ENCODE measurements around the gene CDK8. TPM values are rescaled to one million over a fixed set of nuclear protein-coding genes. Genes with fewer than 3 reads are reported as not detected.

CDK8 gene
- total RNA-seq, 4 donors from 2014 or later = 6.7 to 17.9 (median 15.4) TPM

DNA sequence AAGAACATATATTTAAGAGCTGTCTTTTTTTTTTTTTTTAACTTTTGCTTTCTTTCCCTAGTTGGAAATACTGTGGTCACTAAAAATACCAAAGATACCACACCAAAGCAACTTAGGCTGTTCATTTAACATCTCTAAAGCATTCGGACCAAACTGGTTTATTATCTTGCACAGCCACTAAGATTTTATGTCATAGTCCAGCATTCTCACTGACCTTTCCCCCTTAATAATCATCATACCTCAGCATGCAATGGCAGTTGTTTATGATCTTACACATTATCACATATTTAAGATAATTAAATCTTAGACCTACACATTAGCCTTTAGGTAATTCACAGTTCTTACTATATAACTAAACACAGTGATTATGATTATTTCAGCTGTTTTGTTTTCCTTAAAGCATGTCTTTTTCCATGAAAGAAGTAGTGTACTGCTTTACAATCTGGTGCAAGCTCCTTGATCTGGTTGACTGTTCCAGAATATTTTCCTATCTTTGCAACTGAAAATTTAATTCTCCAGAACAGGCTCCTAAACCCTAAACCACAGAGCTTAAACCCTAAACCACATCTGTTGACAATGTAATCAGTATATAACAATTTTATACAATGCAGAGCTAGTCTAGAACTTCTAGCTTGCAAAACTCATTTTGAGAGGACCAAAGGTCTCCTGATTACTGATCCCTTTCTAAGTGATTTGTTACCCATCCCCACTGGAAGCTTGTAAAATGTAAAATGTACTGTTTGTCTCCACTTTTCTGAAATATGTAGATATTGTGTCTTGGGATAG is 74.2 kb downstream of the CDK8 start:
- no peak for TF ChIP-seq POLR2A (IDR thresholded peaks at IDR 0.05)
- TF ChIP-seq, protein P1, sequence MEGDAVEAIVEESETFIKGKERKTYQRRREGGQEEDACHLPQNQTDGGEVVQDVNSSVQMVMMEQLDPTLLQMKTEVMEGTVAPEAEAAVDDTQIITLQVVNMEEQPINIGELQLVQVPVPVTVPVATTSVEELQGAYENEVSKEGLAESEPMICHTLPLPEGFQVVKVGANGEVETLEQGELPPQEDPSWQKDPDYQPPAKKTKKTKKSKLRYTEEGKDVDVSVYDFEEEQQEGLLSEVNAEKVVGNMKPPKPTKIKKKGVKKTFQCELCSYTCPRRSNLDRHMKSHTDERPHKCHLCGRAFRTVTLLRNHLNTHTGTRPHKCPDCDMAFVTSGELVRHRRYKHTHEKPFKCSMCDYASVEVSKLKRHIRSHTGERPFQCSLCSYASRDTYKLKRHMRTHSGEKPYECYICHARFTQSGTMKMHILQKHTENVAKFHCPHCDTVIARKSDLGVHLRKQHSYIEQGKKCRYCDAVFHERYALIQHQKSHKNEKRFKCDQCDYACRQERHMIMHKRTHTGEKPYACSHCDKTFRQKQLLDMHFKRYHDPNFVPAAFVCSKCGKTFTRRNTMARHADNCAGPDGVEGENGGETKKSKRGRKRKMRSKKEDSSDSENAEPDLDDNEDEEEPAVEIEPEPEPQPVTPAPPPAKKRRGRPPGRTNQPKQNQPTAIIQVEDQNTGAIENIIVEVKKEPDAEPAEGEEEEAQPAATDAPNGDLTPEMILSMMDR (IDR thresholded peaks at IDR 0.05) = no peak
- H3K36me3 ChIP-seq = no peaks in the 10 kb centered on the region
- no peak overlapping the region for H3K27ac ChIP-seq
- H3K9me3 ChIP-seq = no peaks in the 10 kb centered on the region
- intact Hi-C loops (cut with DNase I; ENCODE audit: low total_unique reads) = no loop called here
- H3K4me3 ChIP-seq = no peak overlapping the region
- no peaks in the 10 kb centered on the region for H3K4me1 ChIP-seq
- no peak for DNase-seq
- no peaks in the 10 kb centered on the region for H3K27me3 ChIP-seq

GRCh38 chr13:26335158-26335557 is 81.2 kb downstream of the CDK8 start:
- Histone ChIP-seq H3K27me3 (no peaks in the 10 kb centered on the region), H3K36me3 (no peaks in the 10 kb centered on the region), H3K4me1 (no peaks in the 10 kb centered on the region), H3K9me3 (no peaks in the 10 kb centered on the region), H3K27ac (no peak overlapping the region), H3K4me3 (no peak overlapping the region)
- intact Hi-C loops (cut with DNase I; ENCODE audit: low total_unique reads) = no loop called here
- TF ChIP-seq, protein P1 (IDR thresholded peaks at IDR 0.05) = no peak
- no peak for TF ChIP-seq POLR2A (IDR thresholded peaks at IDR 0.05)
- DNase-seq = no peak

DNA sequence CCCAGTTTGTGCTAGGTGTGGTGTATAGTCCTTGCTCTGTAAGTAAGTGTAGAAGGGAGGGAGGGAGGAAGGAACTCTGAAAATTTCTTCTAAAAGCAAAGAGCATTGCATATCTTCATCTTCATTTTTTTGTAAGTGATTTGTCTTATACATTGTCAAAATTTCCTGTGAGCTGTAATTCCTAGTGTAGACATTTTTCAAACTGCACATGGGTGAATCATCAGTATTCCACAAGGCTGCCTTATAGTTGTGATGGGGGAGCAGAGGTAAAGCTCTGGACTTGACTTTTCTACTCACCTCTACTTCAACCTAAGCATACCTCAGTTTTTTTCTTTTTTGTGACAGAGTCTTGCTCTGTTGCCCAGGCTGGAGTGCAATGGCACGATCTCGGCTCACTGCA is 86.9 kb downstream of the CDK8 start:
- no peaks in the 10 kb centered on the region for H3K4me1 ChIP-seq
- intact Hi-C loops (cut with DNase I; ENCODE audit: low total_unique reads) = no loop called here
- no peaks in the 10 kb centered on the region for H3K36me3 ChIP-seq
- TF ChIP-seq, protein P1 (IDR thresholded peaks at IDR 0.05) = no peak
- H3K4me3 ChIP-seq = no peak overlapping the region
- no peak overlapping the region for H3K27ac ChIP-seq
- no peaks in the 10 kb centered on the region for H3K9me3 ChIP-seq
- no peak for DNase-seq
- H3K27me3 ChIP-seq = no peaks in the 10 kb centered on the region

- intact Hi-C loops (cut with DNase I; ENCODE audit: low total_unique reads) = no loop called here
- no peak for DNase-seq
- TF ChIP-seq, protein P1 (IDR thresholded peaks at IDR 0.05) = no peak
- no peak for TF ChIP-seq POLR2A (IDR thresholded peaks at IDR 0.05)
- no peak overlapping the region for H3K4me3 ChIP-seq
- H3K9me3 ChIP-seq = no peaks in the 10 kb centered on the region
- H3K27ac ChIP-seq = no peak overlapping the region
- no peaks in the 10 kb centered on the region for H3K36me3 ChIP-seq
- H3K4me1 ChIP-seq = no peaks in the 10 kb centered on the region
- H3K27me3 ChIP-seq = no peaks in the 10 kb centered on the region
Measured at GRCh38 chr13:26342898-26343297, 89.0 kb downstream of the CDK8 start.

- intact Hi-C loops (cut with DNase I; ENCODE audit: low total_unique reads) = no loop called here
- H3K36me3 ChIP-seq = no peaks in the 10 kb centered on the region
- H3K27me3 ChIP-seq = no peaks in the 10 kb centered on the region
- no peaks in the 10 kb centered on the region for H3K4me1 ChIP-seq
- H3K27ac ChIP-seq = no peak overlapping the region
- no peak for DNase-seq
- H3K9me3 ChIP-seq = no peaks in the 10 kb centered on the region
- no peak overlapping the region for H3K4me3 ChIP-seq
- TF ChIP-seq, protein P1 (IDR thresholded peaks at IDR 0.05) = no peak
- no peak for TF ChIP-seq POLR2A (IDR thresholded peaks at IDR 0.05)
Measured at GRCh38 chr13:26343816-26344215, 89.9 kb downstream of the CDK8 start.
